WTC11 (cell line): ENCODE data around the gene SCN4A. TPM values are rescaled to one million over a fixed set of nuclear protein-coding genes. Genes with fewer than 3 reads are reported as not detected.
"Not testable (repeated sequence)": the region's sequence is repeated elsewhere in the genome, so short reads cannot be mapped to it uniquely, and the experiment has no call there.

Experiments
- ATAC-seq: fragments of 200-7000 bp; cut with Tn5 transposase; 2 replicates; pipeline ENCODE4 v1.10.0; 2021; ENCODE audit warnings: mild to moderate bottlenecking, moderate library complexity
- CTCF ChIA-PET: fragments of 300-600 bp; sonication (Branson Sonifier 250); formaldehyde crosslinking; loops from one replicate; lab custom pipeline; 2021; ENCODE audit warnings: antibody characterized with exemption; lab: Charles Lee
- POLR2A ChIA-PET: fragments of 350-600 bp; sonication (Branson Sonifier 250); formaldehyde crosslinking; loops from one replicate; lab custom pipeline; 2021; ENCODE audit warnings: antibody characterized with exemption; lab: Charles Lee
- DNase-seq: peaks from one replicate; pipeline ENCODE4 v3.0.0; 2021; ENCODE audit warnings: low spot score
- H3K27ac Mint-ChIP-seq: 2 replicates; pipeline ENCODE4 v1.8.0; 2021; ENCODE audit warnings: mixed read lengths
- H3K27me3 Mint-ChIP-seq: 2 replicates; pipeline ENCODE4 v1.8.0; 2021; ENCODE audit warnings: low read depth, mild to moderate bottlenecking, moderate library complexity, mixed read lengths
- H3K36me3 Mint-ChIP-seq: 2 replicates; pipeline ENCODE4 v1.8.0; 2021; ENCODE audit warnings: mixed read lengths
- H3K4me1 Mint-ChIP-seq: 2 replicates; pipeline ENCODE4 v1.8.0; 2022; ENCODE audit warnings: mixed read lengths
- H3K4me3 Mint-ChIP-seq: 2 replicates; pipeline ENCODE4 v1.8.0; 2021; ENCODE audit warnings: mild to moderate bottlenecking, moderate library complexity, mixed read lengths
- H3K9me3 Mint-ChIP-seq: 2 replicates; pipeline ENCODE4 v1.8.0; 2021; ENCODE audit warnings: mixed read lengths
- AR ChIP-seq: fragments of 250-450 bp; sonication (Bioruptor Pico); IDR thresholded peaks from 2 replicates; pipeline ENCODE4 v1.9.0; 2021; ENCODE audit warnings: mild to moderate bottlenecking
- CREM ChIP-seq: sonication (generic); formaldehyde crosslinking; IDR thresholded peaks from 2 replicates; pipeline ENCODE4 v1.8.1; 2022; ENCODE audit warnings: mild to moderate bottlenecking, missing genetic modification reagents, moderate library complexity
- NFE2L1 ChIP-seq: sonication (generic); formaldehyde crosslinking; IDR thresholded peaks from 2 replicates; pipeline ENCODE4 v1.8.1; 2023; ENCODE audit warnings: missing genetic modification reagents
- NR1H2 ChIP-seq: sonication (generic); formaldehyde crosslinking; IDR thresholded peaks from 2 replicates; pipeline ENCODE4 v1.9.0; 2021; ENCODE audit warnings: mild to moderate bottlenecking, moderate library complexity, missing genetic modification reagents
- SMAD4 ChIP-seq: sonication (generic); formaldehyde crosslinking; IDR thresholded peaks from 2 replicates; pipeline ENCODE4 v1.8.0; 2022; ENCODE audit warnings: mild to moderate bottlenecking, missing genetic modification reagents
- total RNA-seq: library from RNA; stranded (reverse); gene quantifications from 3 replicates; pipeline ENCODE4 v1.2.3, GENCODE V29; 2021
- TF ChIP-seq, protein P1 (sequence below): sonication (generic); formaldehyde crosslinking; IDR thresholded peaks from 2 replicates; pipeline ENCODE4 v1.8.0; 2022; ENCODE audit warnings: mild to moderate bottlenecking, missing genetic modification reagents
- TF ChIP-seq, protein P2 (sequence below): sonication (generic); formaldehyde crosslinking; IDR thresholded peaks from 2 replicates; pipeline ENCODE4 v1.8.1; 2023; ENCODE audit warnings: mild to moderate bottlenecking, missing genetic modification reagents, borderline replicate concordance
- TF ChIP-seq, protein P3 (sequence below): fragments of 200-600 bp; IDR thresholded peaks from 2 replicates; pipeline ENCODE4 v1.8.0; 2022; ENCODE audit warnings: antibody characterized with exemption

The SCN4A gene
- total RNA-seq, 1 experiment from 2014 or later: 5.8 TPM

- TF ChIP-seq, protein P1, sequence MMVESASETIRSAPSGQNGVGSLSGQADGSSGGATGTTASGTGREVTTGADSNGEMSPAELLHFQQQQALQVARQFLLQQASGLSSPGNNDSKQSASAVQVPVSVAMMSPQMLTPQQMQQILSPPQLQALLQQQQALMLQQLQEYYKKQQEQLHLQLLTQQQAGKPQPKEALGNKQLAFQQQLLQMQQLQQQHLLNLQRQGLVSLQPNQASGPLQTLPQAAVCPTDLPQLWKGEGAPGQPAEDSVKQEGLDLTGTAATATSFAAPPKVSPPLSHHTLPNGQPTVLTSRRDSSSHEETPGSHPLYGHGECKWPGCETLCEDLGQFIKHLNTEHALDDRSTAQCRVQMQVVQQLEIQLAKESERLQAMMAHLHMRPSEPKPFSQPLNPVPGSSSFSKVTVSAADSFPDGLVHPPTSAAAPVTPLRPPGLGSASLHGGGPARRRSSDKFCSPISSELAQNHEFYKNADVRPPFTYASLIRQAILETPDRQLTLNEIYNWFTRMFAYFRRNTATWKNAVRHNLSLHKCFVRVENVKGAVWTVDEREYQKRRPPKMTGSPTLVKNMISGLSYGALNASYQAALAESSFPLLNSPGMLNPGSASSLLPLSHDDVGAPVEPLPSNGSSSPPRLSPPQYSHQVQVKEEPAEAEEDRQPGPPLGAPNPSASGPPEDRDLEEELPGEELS: no peak
- TF ChIP-seq NFE2L1 (CRISPR knock-in tag): no peak
- TF ChIP-seq CREM: no peak
- no peak for TF ChIP-seq AR
- TF ChIP-seq NR1H2 (CRISPR knock-in tag): no peak
- TF ChIP-seq, protein P2, sequence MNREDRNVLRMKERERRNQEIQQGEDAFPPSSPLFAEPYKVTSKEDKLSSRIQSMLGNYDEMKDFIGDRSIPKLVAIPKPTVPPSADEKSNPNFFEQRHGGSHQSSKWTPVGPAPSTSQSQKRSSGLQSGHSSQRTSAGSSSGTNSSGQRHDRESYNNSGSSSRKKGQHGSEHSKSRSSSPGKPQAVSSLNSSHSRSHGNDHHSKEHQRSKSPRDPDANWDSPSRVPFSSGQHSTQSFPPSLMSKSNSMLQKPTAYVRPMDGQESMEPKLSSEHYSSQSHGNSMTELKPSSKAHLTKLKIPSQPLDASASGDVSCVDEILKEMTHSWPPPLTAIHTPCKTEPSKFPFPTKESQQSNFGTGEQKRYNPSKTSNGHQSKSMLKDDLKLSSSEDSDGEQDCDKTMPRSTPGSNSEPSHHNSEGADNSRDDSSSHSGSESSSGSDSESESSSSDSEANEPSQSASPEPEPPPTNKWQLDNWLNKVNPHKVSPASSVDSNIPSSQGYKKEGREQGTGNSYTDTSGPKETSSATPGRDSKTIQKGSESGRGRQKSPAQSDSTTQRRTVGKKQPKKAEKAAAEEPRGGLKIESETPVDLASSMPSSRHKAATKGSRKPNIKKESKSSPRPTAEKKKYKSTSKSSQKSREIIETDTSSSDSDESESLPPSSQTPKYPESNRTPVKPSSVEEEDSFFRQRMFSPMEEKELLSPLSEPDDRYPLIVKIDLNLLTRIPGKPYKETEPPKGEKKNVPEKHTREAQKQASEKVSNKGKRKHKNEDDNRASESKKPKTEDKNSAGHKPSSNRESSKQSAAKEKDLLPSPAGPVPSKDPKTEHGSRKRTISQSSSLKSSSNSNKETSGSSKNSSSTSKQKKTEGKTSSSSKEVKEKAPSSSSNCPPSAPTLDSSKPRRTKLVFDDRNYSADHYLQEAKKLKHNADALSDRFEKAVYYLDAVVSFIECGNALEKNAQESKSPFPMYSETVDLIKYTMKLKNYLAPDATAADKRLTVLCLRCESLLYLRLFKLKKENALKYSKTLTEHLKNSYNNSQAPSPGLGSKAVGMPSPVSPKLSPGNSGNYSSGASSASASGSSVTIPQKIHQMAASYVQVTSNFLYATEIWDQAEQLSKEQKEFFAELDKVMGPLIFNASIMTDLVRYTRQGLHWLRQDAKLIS (CRISPR knock-in tag): no peak
Observed at GRCh38 chr17:64020056-64020766, 47.5 kb upstream of the SCN4A start, which contains the start of gene ICAM2 (continued).

DNA sequence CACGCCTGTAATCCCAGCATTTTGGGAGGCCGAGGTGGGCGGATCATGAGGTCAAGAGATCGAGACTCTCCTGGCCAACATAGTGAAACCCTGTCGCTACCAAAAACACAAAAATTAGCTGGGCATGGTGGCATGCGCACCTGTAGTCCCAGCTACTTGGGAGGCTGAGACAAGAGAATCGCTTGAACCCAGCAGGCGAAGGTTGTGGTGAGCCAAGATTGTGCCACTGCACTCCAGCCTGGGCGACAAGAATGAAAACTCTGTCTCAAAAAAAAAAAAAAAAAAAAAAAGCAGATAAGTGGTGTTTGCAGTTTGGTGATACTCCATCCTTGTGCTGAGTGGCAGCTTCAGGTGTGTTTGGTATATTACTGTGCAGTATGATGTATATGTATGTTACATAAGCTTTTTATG, 46.8 kb upstream of the SCN4A start:
- CTCF ChIA-PET: interaction anchor here (1.1 to 2.1 kb wide), 7 partner anchors 9 to 115 kb away, joined by 4 to 15 read pairs (median 8); partner anchors contain the start of gene GH1
- not testable (repeated sequence) for ATAC-seq, H3K36me3 Mint-ChIP-seq, H3K9me3 Mint-ChIP-seq, DNase-seq, H3K4me3 Mint-ChIP-seq, H3K27me3 Mint-ChIP-seq, H3K27ac Mint-ChIP-seq
- POLR2A ChIA-PET: interaction anchor here (0.7 kb wide), 1 partner anchor 30 kb away, joined by 6 read pairs; no protein-coding TSS in a partner anchor
- H3K4me1 Mint-ChIP-seq: peaks cover 10% of the 10 kb centered on the region

DNA sequence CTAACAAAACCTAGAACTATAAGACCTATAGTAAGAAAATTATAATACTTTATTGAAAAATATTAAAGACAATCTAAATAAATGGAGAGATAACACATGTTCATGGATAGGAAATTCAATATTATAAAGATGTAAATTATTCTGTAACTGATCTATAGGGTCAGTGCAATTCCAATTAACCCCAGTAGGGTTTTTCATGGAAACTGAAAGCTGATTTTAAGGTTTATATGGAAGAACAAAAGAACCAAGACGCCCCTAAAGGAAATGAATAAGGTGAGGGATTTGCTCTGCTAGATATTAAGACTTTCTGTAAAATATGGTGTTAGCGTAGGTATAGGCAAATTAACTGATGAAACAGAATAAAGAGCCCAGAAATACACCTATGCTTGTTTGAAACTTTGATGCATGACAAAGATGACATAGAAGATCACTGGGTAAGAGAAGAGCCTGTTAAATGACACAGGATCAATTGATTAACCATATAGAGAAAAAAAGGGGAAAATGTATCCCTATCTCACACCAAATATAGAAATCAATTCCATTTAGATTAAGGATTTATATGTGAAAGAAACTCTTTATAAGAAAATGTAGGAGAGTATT, 44.8 kb upstream of the SCN4A start:
- H3K4me1 Mint-ChIP-seq: peaks cover 10% of the 10 kb centered on the region
- no peak for DNase-seq
- no peak overlapping the region for H3K27ac Mint-ChIP-seq
- peaks cover 5% of the 10 kb centered on the region for H3K9me3 Mint-ChIP-seq
- H3K36me3 Mint-ChIP-seq: no peaks in the 10 kb centered on the region
- peaks cover 2% of the 10 kb centered on the region; the same call in 1 of the 2 replicates for H3K27me3 Mint-ChIP-seq
- POLR2A ChIA-PET: no interaction called here
- H3K4me3 Mint-ChIP-seq: no peak overlapping the region
- TF ChIP-seq, protein P3, sequence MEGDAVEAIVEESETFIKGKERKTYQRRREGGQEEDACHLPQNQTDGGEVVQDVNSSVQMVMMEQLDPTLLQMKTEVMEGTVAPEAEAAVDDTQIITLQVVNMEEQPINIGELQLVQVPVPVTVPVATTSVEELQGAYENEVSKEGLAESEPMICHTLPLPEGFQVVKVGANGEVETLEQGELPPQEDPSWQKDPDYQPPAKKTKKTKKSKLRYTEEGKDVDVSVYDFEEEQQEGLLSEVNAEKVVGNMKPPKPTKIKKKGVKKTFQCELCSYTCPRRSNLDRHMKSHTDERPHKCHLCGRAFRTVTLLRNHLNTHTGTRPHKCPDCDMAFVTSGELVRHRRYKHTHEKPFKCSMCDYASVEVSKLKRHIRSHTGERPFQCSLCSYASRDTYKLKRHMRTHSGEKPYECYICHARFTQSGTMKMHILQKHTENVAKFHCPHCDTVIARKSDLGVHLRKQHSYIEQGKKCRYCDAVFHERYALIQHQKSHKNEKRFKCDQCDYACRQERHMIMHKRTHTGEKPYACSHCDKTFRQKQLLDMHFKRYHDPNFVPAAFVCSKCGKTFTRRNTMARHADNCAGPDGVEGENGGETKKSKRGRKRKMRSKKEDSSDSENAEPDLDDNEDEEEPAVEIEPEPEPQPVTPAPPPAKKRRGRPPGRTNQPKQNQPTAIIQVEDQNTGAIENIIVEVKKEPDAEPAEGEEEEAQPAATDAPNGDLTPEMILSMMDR: peak; percentile 15; the same call in 1 of the 2 replicates
- TF ChIP-seq SMAD4: no peak
- TF ChIP-seq, all 79 proteins: peak for 1
- CTCF ChIA-PET: interaction anchor here (0.9 to 2.5 kb wide), 14 partner anchors 9 to 136 kb away, joined by 3 to 19 read pairs (median 6); partner anchors contain the start of gene GH1
- no peak for ATAC-seq
